HG02571 (cell line): ENCODE measurements around the gene ZNF302.
A peak's percentile ranks its signal among the peaks of the same experiment; 100 is the strongest.

Experiments
- ATAC-seq: cut with Tn5 transposase; IDR thresholded peaks from one replicate; pipeline ENCODE4 v1.9.1; 2021; ENCODE audit warnings: mild to moderate bottlenecking, moderate library complexity; ENCODE audit not compliant: unreplicated experiment

ZNF302 gene

GRCh38 chr19:34731019-34731829 lies 53.7 kb downstream of the ZNF302 start:
- no peak for ATAC-seq

DNA sequence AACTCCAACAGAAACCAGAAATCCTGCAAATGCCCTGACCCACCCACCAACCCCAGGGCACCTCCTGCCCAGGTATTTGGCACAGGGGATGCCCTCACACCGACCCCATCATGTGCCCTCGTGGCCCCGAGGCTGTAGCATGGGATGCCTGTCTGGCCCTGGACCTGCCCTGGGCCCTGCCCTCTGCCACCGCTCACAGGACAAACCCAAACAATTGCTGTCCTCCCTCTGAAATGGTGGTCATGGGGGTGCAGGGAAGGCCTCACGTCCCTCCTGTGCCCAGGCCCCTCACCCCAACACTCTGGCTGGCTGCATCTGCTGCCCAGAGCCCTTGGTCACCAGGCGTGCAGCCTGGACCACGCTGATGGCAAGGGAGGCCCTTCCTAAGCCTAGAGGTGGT lies 54.5 kb downstream of the ZNF302 start:
- no peak for ATAC-seq

- no peak for ATAC-seq
Observed at GRCh38 chr19:34732612-34733211, 55.2 kb downstream of the ZNF302 start.

DNA sequence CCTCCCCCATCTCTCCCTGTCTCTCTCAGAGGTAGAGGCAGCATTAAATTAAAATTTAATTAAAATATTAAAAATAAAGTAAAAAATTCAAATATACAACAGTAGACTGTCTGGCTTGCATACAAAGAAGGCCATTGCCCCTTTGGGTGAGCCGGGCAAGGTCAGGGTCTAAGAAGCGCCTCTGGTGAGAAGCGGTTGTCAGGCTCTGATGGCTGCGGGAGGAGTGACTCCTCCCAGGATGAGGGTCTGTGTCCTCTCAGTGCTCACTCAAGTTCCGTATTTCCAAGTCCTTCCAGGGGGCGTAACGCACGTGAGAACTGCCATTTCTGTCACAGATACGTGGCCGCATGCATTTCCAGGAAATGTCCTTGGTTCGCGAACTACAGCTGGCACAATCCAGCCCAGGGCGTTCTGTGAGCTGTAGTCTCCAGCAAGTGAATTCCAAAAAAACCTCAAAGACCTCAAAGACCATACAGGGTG lies 55.8 kb downstream of the ZNF302 start:
- no peak for ATAC-seq

GRCh38 chr19:34733746-34734536 lies 56.5 kb downstream of the ZNF302 start, which contains the start of gene ZNF181:
TSS of gene ZNF181 (plus strand) at chr19:34734243. CDS start at chr19:34735038, 795 bp downstream.
- peak; percentile 69 for ATAC-seq

DNA sequence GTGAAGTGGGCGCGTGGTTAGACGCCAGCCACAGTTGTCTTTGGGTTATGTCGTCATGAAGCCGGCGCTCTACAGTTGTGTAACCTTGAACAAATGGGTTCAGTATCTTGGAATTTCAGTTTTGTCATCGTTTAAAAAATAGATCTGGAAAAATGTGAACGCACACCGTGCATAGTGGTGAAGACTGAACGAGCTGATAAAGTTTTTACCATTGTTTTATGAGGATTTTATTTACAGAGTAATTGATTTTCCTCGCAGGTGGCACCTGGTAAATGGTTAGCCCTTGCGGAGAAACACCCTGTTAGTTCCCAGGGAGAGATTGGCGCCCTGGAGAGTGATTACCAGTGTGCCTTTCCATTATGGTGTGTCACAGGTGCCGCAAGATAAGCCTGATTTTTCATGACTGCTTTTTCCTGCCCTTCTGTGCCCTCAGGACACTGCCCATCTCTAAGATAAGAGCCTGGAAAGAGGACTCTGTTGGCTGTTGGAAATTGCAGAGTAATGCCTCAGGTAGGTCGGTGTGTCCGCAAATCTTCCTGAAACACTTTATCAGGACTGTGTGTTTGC lies 57.1 kb downstream of the ZNF302 start:
- no peak for ATAC-seq
